SW480 (cell line): ENCODE data around the gene PSMC3.

Source experiments
- DNase-seq: peaks from one replicate; pipeline ENCODE4 v3.0.0-alpha.2; 2016; ENCODE audit warnings: low spot score

Gene PSMC3

GRCh38 chr11:47426062-47426956, at the start of gene PSMC3:
PSMC3 (minus strand) TSS chr11:47426439; CDS start chr11:47426279, 160 bp downstream.
- DNase-seq: peak; percentile 96

- DNase-seq: no peak
Observed at GRCh38 chr11:47470671-47471070, 44.4 kb upstream of the PSMC3 start.

GRCh38 chr11:47469361-47470179, 43.3 kb upstream of the PSMC3 start:
- no peak for DNase-seq

- DNase-seq: no peak
Observed at GRCh38 chr11:47468598-47469214, 42.5 kb upstream of the PSMC3 start.

GRCh38 chr11:47467357-47467756, 41.1 kb upstream of the PSMC3 start:
- no peak for DNase-seq

GRCh38 chr11:47466701-47467250, 40.5 kb upstream of the PSMC3 start:
- no peak for DNase-seq

- DNase-seq: no peak
Observed at GRCh38 chr11:47466201-47466600, 40.0 kb upstream of the PSMC3 start.

- DNase-seq: peak; percentile 87
Observed at GRCh38 chr11:47464483-47464882, 38.2 kb upstream of the PSMC3 start.

- no peak for DNase-seq
Observed at GRCh38 chr11:47461876-47462275, 35.6 kb upstream of the PSMC3 start.

- DNase-seq: no peak
Observed at GRCh38 chr11:47460571-47461235, 34.5 kb upstream of the PSMC3 start.

GRCh38 chr11:47454258-47454671, 28.0 kb upstream of the PSMC3 start:
- peak; percentile 80 for DNase-seq

- DNase-seq: no peak
Observed at GRCh38 chr11:47453365-47453764, 27.1 kb upstream of the PSMC3 start.

- no peak for DNase-seq
Observed at GRCh38 chr11:47451990-47452389, 25.8 kb upstream of the PSMC3 start.

GRCh38 chr11:47451436-47451835, 25.2 kb upstream of the PSMC3 start:
- DNase-seq: no peak

GRCh38 chr11:47449541-47449940, 23.3 kb upstream of the PSMC3 start:
- DNase-seq: no peak

- no peak for DNase-seq
Observed at GRCh38 chr11:47448566-47449427, 22.6 kb upstream of the PSMC3 start, which contains the start of gene RAPSN. RAPSN (minus strand) TSS chr11:47449136; CDS start chr11:47448964, 172 bp downstream.

- no peak for DNase-seq
Observed at GRCh38 chr11:47447906-47448305, 21.7 kb upstream of the PSMC3 start.

GRCh38 chr11:47446833-47447232, 20.6 kb upstream of the PSMC3 start:
- no peak for DNase-seq

GRCh38 chr11:47445840-47446239, 19.6 kb upstream of the PSMC3 start:
- DNase-seq: no peak

GRCh38 chr11:47443817-47444216, 17.6 kb upstream of the PSMC3 start:
- DNase-seq: no peak
